ENCODE data around the gene PBX2.

GRCh38 chr6:32179766-32180405 is 10.1 kb downstream of the PBX2 start:
- TF ChIP-seq CTCF (IDR thresholded peaks at IDR 0.05) (no peak), EP300 (IDR thresholded peaks at IDR 0.05) (no peak), POLR2A (IDR thresholded peaks at IDR 0.05) (no peak)

Data from tibial nerve (tissue), 4 donors.